WTC11 (cell line): ENCODE measurements around the gene ZACN. TPM values are rescaled to one million over a fixed set of nuclear protein-coding genes. Genes with fewer than 3 reads are reported as not detected.

ENCODE experiments used
- ATAC-seq: fragments of 200-7000 bp; cut with Tn5 transposase; 2 replicates; pipeline ENCODE4 v1.10.0; 2021; ENCODE audit warnings: mild to moderate bottlenecking, moderate library complexity
- CTCF ChIA-PET: fragments of 300-600 bp; sonication (Branson Sonifier 250); formaldehyde crosslinking; loops from one replicate; lab custom pipeline; 2021; ENCODE audit warnings: antibody characterized with exemption; lab: Charles Lee
- POLR2A ChIA-PET: fragments of 350-600 bp; sonication (Branson Sonifier 250); formaldehyde crosslinking; loops from one replicate; lab custom pipeline; 2021; ENCODE audit warnings: antibody characterized with exemption; lab: Charles Lee
- DNase-seq: peaks from one replicate; pipeline ENCODE4 v3.0.0; 2021; ENCODE audit warnings: low spot score
- H3K27ac Mint-ChIP-seq: 2 replicates; pipeline ENCODE4 v1.8.0; 2021; ENCODE audit warnings: mixed read lengths
- H3K27me3 Mint-ChIP-seq: 2 replicates; pipeline ENCODE4 v1.8.0; 2021; ENCODE audit warnings: low read depth, mild to moderate bottlenecking, moderate library complexity, mixed read lengths
- H3K36me3 Mint-ChIP-seq: 2 replicates; pipeline ENCODE4 v1.8.0; 2021; ENCODE audit warnings: mixed read lengths
- H3K4me1 Mint-ChIP-seq: 2 replicates; pipeline ENCODE4 v1.8.0; 2022; ENCODE audit warnings: mixed read lengths
- H3K4me3 Mint-ChIP-seq: 2 replicates; pipeline ENCODE4 v1.8.0; 2021; ENCODE audit warnings: mild to moderate bottlenecking, moderate library complexity, mixed read lengths
- H3K9me3 Mint-ChIP-seq: 2 replicates; pipeline ENCODE4 v1.8.0; 2021; ENCODE audit warnings: mixed read lengths
- FOXK1 ChIP-seq: sonication (generic); formaldehyde crosslinking; IDR thresholded peaks from 2 replicates; pipeline ENCODE4 v1.8.0; 2022; ENCODE audit warnings: mild to moderate bottlenecking, moderate library complexity, missing genetic modification reagents
- NFE2L1 ChIP-seq: sonication (generic); formaldehyde crosslinking; IDR thresholded peaks from 2 replicates; pipeline ENCODE4 v1.8.1; 2023; ENCODE audit warnings: missing genetic modification reagents
- NR1H2 ChIP-seq: sonication (generic); formaldehyde crosslinking; IDR thresholded peaks from 2 replicates; pipeline ENCODE4 v1.9.0; 2021; ENCODE audit warnings: mild to moderate bottlenecking, moderate library complexity, missing genetic modification reagents
- TCF7 ChIP-seq: sonication (generic); formaldehyde crosslinking; IDR thresholded peaks from 2 replicates; pipeline ENCODE4 v1.8.0; 2022; ENCODE audit warnings: mild to moderate bottlenecking, low read depth, missing genetic modification reagents, moderate library complexity
- ZNF423 ChIP-seq: fragments of 250-450 bp; sonication (Bioruptor Pico); IDR thresholded peaks from 2 replicates; pipeline ENCODE4 v2.1.2; 2022; ENCODE audit warnings: mild to moderate bottlenecking, moderate library complexity
- microRNA-seq: library from miRNA; unstranded; fragments of <30 nt; microRNA quantifications from one replicate; pipeline ENCODE4 v1.2.0, GENCODE V29; 2022; ENCODE audit warnings: borderline number of aligned reads
- total RNA-seq: library from RNA; stranded (reverse); gene quantifications from 3 replicates; pipeline ENCODE4 v1.2.3, GENCODE V29; 2021
- TF ChIP-seq, protein P1 (sequence below): sonication (generic); formaldehyde crosslinking; IDR thresholded peaks from 2 replicates; pipeline ENCODE4 v1.8.0; 2022; ENCODE audit warnings: mild to moderate bottlenecking, missing genetic modification reagents
- TF ChIP-seq, protein P2 (sequence below): fragments of 250-450 bp; sonication (Bioruptor Pico); IDR thresholded peaks from 2 replicates; pipeline ENCODE4 v1.9.0; 2021; ENCODE audit warnings: mild to moderate bottlenecking

The ZACN gene
- total RNA-seq, 1 experiment from 2014 or later: 0.28 TPM

DNA sequence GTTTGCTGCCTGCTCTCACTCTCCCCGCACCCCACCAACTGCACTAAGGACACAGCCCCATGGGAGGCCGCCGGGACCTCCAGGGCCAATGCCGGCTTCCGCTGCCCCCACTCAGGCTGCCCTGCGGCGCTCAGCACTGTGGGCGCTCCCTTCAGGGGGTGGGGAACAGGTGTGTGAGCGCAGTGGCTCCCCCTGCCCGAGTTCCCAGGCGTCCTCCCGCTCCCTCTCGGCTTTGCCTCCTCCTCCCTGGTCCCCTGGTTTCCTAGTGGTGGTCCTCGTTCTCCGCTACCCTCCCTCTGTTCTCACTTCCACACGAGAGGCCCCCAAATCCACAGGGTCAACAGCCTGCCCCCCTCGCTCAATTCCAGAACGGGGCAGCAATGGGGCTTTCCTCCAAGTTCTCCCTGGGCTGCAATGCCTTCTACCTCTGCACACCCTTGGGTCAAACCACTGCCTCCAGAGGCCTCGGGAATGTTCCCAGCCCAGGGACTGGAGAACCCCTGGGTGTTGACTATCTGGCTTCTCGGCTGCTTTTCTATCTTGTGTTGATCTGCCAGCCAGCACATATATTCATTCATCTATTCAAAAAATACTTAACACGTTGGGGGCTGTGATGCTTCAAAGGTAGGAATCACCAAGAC is 52.2 kb downstream of the ZACN start:
- Mint-ChIP-seq H3K36me3 (no peaks in the 10 kb centered on the region), H3K4me1 (peaks cover 60% of the 10 kb centered on the region), H3K27ac (peak overlapping the region; percentile 33; the same call in 1 of the 2 replicates), H3K9me3 (no peaks in the 10 kb centered on the region), H3K4me3 (peak overlapping the region; percentile 42), H3K27me3 (peaks cover 26% of the 10 kb centered on the region)
- DNase-seq: peak; percentile 31
- ATAC-seq: no peak
- ChIA-PET CTCF (interaction anchor here (0.9 to 9.7 kb wide), 11 partner anchors 8 to 227 kb away, joined by 3 to 176 read pairs (median 4); partner anchors contain the start of genes FOXJ1, MRPL38 and RNF157), POLR2A (interaction anchor here (1.3 to 3.9 kb wide), 2 partner anchors 9 to 11 kb away, joined by 3 to 17 read pairs; no protein-coding TSS in a partner anchor)
- TF ChIP-seq ZNF423 (CRISPR knock-in tag): peak; percentile 75
- TF ChIP-seq NR1H2 (CRISPR knock-in tag): no peak
- TF ChIP-seq, protein P1, sequence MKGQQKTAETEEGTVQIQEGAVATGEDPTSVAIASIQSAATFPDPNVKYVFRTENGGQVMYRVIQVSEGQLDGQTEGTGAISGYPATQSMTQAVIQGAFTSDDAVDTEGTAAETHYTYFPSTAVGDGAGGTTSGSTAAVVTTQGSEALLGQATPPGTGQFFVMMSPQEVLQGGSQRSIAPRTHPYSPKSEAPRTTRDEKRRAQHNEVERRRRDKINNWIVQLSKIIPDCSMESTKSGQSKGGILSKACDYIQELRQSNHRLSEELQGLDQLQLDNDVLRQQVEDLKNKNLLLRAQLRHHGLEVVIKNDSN (CRISPR knock-in tag): no peak
- TF ChIP-seq TCF7 (CRISPR knock-in tag): no peak
- TF ChIP-seq FOXK1: no peak

DNA sequence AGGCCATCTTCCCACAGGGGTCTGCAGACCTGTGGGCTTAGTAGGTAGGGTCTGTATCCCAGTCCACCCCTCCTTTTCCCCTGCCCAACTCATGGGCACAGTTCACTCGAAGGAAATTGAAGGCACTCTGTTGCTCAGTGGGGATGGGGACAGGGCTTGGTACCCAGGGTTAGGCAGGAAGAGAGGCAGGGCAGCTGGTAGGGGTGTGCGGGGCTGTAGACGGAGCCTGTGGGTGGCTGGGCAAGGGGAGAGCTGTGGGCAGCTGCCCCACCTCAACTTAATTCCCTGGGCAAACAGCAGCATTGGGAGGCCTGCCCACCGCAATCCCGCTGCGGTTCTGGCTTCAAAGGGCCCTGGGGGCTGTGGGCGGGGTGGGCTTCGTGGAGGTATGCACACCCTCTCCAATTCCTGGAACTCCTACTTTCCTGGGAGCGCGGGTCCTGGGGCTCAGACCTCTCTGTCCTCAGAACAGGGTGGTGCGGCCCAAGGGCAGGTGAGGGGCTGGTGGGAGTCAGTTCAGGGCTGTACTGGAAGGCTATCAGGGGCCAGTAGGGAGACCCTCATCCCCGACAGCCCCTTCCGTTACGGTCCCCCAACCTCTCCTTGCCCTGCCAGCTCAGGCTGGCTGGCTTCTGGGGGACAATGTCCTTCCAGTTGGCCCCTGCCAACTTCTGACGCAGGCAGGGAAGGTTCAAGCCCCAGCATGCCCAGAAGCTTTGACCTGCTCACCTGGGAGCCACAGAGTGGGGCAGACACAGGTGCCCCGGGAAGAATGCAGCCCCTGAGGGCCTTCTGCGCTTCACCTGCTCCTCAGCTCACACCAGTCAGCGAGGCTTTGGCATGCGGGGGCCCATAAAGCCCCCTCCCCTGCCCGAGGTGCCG is 53.0 kb downstream of the ZACN start:
- POLR2A ChIA-PET: interaction anchor here (0.5 to 3.9 kb wide), 5 partner anchors 8 to 50 kb away, joined by 3 to 17 read pairs (median 5); partner anchors contain the start of gene FOXJ1

More for the DNA sequence above, 53.0 kb downstream of the ZACN start:
- H3K4me3 Mint-ChIP-seq: peak overlapping the region; percentile 46
- H3K4me1 Mint-ChIP-seq: peaks cover 62% of the 10 kb centered on the region
- H3K36me3 Mint-ChIP-seq: no peaks in the 10 kb centered on the region
- peaks cover 33% of the 10 kb centered on the region for H3K27me3 Mint-ChIP-seq
- DNase-seq (no peak), ATAC-seq (peak; percentile 2; the same call in 1 of the 2 replicates)
- CTCF ChIA-PET: interaction anchor here (0.7 to 9.7 kb wide), 19 partner anchors 9 to 391 kb away, joined by 3 to 176 read pairs (median 5); partner anchors contain the start of genes ACOX1, FOXJ1 and TEN1
- H3K27ac Mint-ChIP-seq: peak overlapping the region; percentile 74
- no peaks in the 10 kb centered on the region for H3K9me3 Mint-ChIP-seq
- peak; percentile 39; the same call in 1 of the 2 replicates for TF ChIP-seq TCF7 (CRISPR knock-in tag)
- peak; percentile 49; the same call in 1 of the 2 replicates for TF ChIP-seq ZNF423 (CRISPR knock-in tag)
- TF ChIP-seq, protein P2, sequence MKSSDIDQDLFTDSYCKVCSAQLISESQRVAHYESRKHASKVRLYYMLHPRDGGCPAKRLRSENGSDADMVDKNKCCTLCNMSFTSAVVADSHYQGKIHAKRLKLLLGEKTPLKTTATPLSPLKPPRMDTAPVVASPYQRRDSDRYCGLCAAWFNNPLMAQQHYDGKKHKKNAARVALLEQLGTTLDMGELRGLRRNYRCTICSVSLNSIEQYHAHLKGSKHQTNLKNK (CRISPR knock-in tag): no peak
- peak; percentile 37; the same call in 1 of the 2 replicates for TF ChIP-seq NFE2L1

Small RNAs within 50 kb of the gene (microRNA-seq; reads per million reads assigned to microRNA genes)
- 1.0 reads per million for gene MIR6868

Other genes starting within 250 kb of the ZACN start
- 12.1 to 13.8 TPM (median 13.1 TPM) in 3 replicates for gene UNC13D, start 234.8 kb upstream of the ZACN start, total RNA-seq
- 64.3 to 69.4 TPM (median 68.8 TPM) in 3 replicates for gene WBP2, start 223.8 kb upstream of the ZACN start, total RNA-seq
- gene TRIM47, start 200.6 kb upstream of the ZACN start, total RNA-seq: 4.4 to 10.0 TPM (median 6.8 TPM) in 3 replicates
- gene TRIM65, start 182.2 kb upstream of the ZACN start, total RNA-seq: 51.3 to 56.4 TPM (median 51.4 TPM) in 3 replicates
- gene MRPL38, start 174.3 kb upstream of the ZACN start, total RNA-seq: 107 to 146 TPM (median 116 TPM) in 3 replicates
- 19.8 to 23.7 TPM (median 21.0 TPM) in 3 replicates for gene FBF1, start 138.1 kb upstream of the ZACN start, total RNA-seq
- gene ACOX1, start 100.0 kb upstream of the ZACN start, total RNA-seq: 32.4 to 40.9 TPM (median 32.5 TPM) in 3 replicates
- gene TEN1, start 99.9 kb upstream of the ZACN start, total RNA-seq: 15.6 to 18.4 TPM (median 17.2 TPM) in 3 replicates
- 9.5 to 11.3 TPM (median 10.2 TPM) in 3 replicates for gene CDK3, start 78.3 kb upstream of the ZACN start, total RNA-seq
- gene EVPL, start 51.9 kb upstream of the ZACN start, total RNA-seq: 0.46 to 1.3 TPM (median 0.62 TPM) in 3 replicates
- gene SRP68, start 6.7 kb upstream of the ZACN start, total RNA-seq: 80.5 to 90.7 TPM (median 82.0 TPM) in 3 replicates
- gene GALR2, start 4.4 kb upstream of the ZACN start, total RNA-seq: 1.7 to 2.9 TPM (median 2.0 TPM) in 3 replicates
- gene EXOC7, start 24.6 kb downstream of the ZACN start, total RNA-seq: 90.0 to 126 TPM (median 96.2 TPM) in 3 replicates
- gene FOXJ1, start 62.1 kb downstream of the ZACN start, total RNA-seq: 6.2 to 11.8 TPM (median 6.8 TPM) in 3 replicates
- gene RNF157, start 161.3 kb downstream of the ZACN start, total RNA-seq: 11.2 to 15.1 TPM (median 13.7 TPM) in 3 replicates
- 24.4 to 30.3 TPM (median 28.2 TPM) in 3 replicates for gene UBALD2, start 186.2 kb downstream of the ZACN start, total RNA-seq
- 1.5 to 3.2 TPM (median 2.7 TPM) in 3 replicates for gene QRICH2, start 229.1 kb downstream of the ZACN start, total RNA-seq